ENCODE results near the gene TNS1.
"Not testable (repeated sequence)": the region's sequence is repeated elsewhere in the genome, so short reads cannot be mapped to it uniquely, and the experiment has no call there.

The TNS1 gene

DNA sequence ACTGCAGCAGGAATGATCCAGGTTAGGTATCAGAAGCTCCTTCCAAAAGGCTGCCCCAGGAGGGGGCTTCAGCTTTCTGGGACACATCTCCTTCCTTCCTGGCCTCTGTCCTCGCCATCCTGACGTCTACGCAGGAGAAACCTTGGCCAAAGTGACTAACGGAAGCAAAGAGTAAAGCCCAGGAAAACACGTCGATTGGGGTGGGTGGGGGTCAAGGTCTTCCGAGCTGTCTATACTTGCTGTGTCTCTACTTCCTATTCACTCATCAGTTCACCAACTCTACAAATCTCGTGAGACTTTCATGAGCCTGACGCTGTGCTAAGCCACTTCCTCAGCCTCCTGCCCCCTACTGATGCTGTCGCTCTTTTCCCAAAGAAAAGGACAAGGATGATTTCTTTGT is 212.6 kb downstream of the TNS1 start:
- H3K4me3 ChIP-seq (ENCODE audit: low read length): no peak overlapping the region
- DNase-seq (ENCODE audit: low read depth, low spot score): peak; percentile 11

DNA sequence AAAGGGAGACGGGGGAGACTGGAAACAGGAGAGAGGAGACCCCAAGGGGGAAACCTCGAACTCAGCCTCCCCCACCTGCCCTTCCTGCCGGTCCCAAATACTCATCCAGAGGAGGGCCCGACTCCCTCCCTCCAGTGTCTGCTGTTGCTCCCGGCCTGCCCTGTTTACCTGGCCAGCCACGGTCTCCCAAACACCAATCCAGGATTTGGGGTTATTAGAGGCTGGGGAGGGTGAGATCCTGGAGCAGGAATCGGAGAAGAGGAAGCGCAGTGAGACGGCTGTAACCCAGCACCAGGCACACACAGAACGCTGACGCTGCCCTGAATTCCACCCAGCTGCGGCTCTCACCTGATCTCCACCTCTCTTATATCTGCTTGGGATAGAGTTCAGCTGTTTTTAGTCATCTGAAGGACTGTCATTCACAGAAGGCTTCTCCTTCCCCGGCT is 213.0 kb downstream of the TNS1 start:
- no peak for DNase-seq (ENCODE audit: low read depth, low spot score)
- no peak overlapping the region for H3K4me3 ChIP-seq (ENCODE audit: low read length)

DNA sequence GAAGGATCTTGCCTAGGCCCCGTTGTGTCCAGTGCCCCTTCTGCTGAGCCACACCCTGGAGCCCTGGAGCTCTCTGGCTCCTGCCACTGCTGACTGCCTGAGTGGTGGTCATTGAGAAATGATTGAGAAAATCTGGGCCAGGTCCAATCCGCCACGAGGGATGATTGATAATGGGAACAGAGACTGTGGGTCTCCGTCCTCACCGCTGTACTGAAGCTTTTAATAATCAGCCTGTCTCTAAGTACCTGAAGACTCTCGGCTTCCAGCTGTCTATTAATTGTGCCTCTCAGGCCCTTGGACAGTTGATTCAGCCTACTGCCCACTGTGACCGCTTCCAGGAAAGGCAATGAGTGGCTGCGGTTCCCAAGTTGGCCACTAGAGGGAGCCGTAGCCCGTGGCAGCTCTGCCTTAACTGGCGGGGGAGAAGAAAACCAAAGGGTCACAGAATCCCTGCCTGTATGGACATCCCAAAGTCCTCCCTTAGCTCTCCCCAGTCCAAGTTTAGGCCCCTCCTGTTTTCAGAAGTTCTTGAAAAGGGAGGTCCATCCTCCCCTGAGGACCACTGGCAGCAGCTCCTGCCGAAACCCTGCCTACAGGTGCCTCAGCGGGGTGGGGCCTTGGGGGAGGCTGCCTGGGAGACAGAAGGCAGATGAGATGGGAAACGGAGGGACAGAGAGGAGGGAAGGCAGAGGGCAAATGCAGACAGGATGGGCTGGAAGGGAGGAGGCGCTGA is 213.6 kb downstream of the TNS1 start:
- H3K4me3 ChIP-seq (ENCODE audit: low read length): no peak overlapping the region
- peak; percentile 7 for DNase-seq (ENCODE audit: low read depth, low spot score)

DNA sequence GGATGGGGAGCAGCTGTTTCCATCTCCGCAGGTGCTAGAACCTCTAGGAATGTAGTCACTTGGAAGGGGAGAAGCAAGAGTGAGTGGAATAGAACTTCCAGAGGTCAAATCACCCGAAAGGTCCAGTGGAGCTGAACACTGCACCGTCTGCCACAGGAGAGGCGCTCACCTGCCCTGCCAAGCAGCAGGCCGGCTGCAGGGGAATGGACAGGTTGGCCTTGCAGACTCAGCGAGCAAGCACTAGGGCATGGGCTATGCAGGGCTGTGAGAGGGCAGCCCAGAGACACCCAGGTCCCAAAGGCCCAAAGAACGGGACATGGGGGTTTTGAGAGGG is 214.2 kb downstream of the TNS1 start:
- no peak for DNase-seq (ENCODE audit: low read depth, low spot score)
- H3K4me3 ChIP-seq (ENCODE audit: low read length): no peak overlapping the region

- H3K4me3 ChIP-seq (ENCODE audit: low read length): no peak overlapping the region
- no peak for DNase-seq (ENCODE audit: low read depth, low spot score)
These were observed 215.5 kb downstream of the TNS1 start for GRCh38 chr2:217787160-217787877.

DNA sequence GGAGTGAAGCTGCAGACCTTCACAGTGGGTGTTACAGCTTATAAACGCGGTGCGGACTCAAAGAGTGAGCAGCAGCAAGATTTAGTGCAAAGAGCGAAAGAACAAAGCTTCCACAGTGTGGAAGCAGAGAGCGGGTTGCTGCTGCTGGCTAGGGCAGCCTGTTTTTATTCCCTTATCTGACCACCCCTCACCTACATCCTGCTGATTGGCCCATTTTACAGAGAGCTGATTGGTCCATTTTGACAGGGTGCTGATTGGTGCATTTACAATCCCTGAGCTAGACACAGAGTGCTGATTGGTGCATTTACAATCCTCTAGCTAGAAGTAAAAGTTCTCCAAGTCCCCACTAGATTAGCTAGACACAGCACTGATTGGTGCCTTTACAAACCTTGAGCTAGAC is 216.2 kb downstream of the TNS1 start:
- not testable (repeated sequence) for H3K4me3 ChIP-seq (ENCODE audit: low read length); DNase-seq (ENCODE audit: low read depth, low spot score)

GRCh38 chr2:217785544-217786045 is 217.2 kb downstream of the TNS1 start:
- H3K4me3 ChIP-seq (ENCODE audit: low read length): no peak overlapping the region
- peak; percentile 51 for DNase-seq (ENCODE audit: low read depth, low spot score)

DNA sequence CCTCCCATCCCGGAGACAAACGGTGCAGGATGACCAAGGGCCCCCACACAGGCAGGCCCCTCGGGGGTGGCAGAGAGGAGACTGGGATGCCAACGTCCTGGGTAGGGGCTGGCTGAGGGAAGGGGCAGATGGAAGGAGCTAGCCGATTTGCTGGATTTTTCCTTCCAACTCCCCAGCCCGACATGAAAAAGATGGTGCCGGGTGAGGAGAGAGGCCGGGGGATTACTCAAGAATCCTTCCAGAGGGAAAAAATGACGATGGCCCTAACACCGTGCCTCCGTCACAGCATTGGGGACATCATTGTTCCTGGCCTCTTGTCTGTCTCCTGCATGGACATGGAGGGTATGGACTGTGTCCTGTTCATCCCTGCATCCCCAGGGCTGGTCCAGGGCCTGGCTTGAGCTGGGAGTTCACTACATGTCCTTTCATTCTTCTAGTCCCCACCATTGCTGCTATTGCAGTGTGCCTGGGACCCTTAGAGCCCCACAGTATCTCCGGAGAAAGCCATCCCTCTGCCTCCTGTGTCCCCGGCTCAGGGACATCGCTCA is 217.7 kb downstream of the TNS1 start:
- no peak for DNase-seq (ENCODE audit: low read depth, low spot score)
- no peak overlapping the region for H3K4me3 ChIP-seq (ENCODE audit: low read length)

GRCh38 chr2:217783243-217783642 is 219.6 kb downstream of the TNS1 start:
- no peak for DNase-seq (ENCODE audit: low read depth, low spot score)
- no peak overlapping the region for H3K4me3 ChIP-seq (ENCODE audit: low read length)

GRCh38 chr2:217777906-217778305 is 224.9 kb downstream of the TNS1 start:
- no peak overlapping the region for H3K4me3 ChIP-seq (ENCODE audit: low read length)
- DNase-seq (ENCODE audit: low read depth, low spot score): no peak

DNA sequence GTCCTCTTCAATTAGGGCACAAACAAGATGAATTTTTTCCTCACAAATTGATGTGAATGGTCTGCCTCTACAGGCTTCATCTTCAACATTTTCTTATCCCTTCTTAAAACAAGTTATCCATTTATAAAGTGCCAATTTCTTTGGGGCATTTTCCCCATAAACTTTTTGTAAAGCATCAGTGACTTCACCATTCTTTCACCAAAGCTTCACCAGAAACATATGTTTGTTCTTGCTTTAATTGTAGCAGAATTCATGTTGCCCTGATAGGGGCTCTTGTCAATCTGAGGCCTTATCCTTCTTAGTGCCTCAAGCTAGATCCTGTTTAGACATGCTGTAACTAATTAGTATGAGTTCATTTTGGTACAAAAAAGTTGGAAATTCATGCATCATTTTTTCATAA is 226.2 kb downstream of the TNS1 start:
- DNase-seq (ENCODE audit: low read depth, low spot score): no peak

GRCh38 chr2:217775920-217776503 is 226.8 kb downstream of the TNS1 start:
- no peak overlapping the region for H3K4me3 ChIP-seq (ENCODE audit: low read length)
- DNase-seq (ENCODE audit: low read depth, low spot score): no peak

More for the DNA sequence above, 226.2 kb downstream of the TNS1 start:
- H3K4me3 ChIP-seq (ENCODE audit: low read length): no peak overlapping the region

- no peak overlapping the region for H3K4me3 ChIP-seq (ENCODE audit: low read length)
- DNase-seq (ENCODE audit: low read depth, low spot score): no peak
These were observed 228.6 kb downstream of the TNS1 start for GRCh38 chr2:217774232-217774631.

DNA sequence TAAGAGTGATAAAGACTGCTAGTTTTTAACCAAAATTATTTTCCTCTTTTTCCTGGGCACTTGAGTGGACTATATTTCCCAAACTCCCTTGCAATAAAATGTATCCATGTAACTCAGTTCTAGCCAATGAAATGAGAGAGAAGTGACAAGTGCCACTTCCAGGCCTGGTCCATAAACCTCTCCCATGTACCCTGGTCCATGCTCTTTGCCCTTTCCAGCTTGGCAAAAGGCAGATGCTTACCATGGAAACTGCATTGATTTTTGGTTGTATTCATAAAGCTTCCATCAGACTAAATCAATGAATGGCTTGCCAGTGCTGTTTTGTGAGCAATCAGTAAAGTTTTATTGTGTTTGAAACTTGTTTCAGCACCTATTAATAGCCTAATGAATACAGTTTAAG is 229.3 kb downstream of the TNS1 start:
- H3K4me3 ChIP-seq (ENCODE audit: low read length): no peak overlapping the region
- DNase-seq (ENCODE audit: low read depth, low spot score): no peak

GRCh38 chr2:217766356-217766755 is 236.4 kb downstream of the TNS1 start:
- no peak for DNase-seq (ENCODE audit: low read depth, low spot score)
- H3K4me3 ChIP-seq (ENCODE audit: low read length): no peak overlapping the region

GRCh38 chr2:217761645-217762277 is 241.0 kb downstream of the TNS1 start:
- H3K4me3 ChIP-seq (ENCODE audit: low read length): no peak overlapping the region
- DNase-seq (ENCODE audit: low read depth, low spot score): no peak

GRCh38 chr2:217759991-217760390 is 242.8 kb downstream of the TNS1 start:
- H3K4me3 ChIP-seq (ENCODE audit: low read length): no peak overlapping the region
- DNase-seq (ENCODE audit: low read depth, low spot score): no peak

DNA sequence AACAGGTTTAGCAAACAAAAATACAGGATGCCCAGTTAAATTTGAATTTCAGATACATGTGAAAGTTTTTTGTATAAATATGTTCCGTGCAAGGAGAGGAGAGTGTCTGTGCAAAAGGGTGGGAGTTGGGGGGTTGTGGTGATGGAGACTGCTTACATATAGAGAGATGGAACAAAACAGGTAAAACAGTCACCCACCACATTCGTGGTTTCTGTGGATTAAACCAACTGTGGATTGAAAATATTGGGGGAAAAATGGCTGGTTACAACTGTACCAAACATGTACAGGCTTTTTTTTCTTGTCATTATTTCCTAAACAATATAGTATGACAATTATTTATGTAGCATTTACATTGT is 245.7 kb downstream of the TNS1 start:
- no peak overlapping the region for H3K4me3 ChIP-seq (ENCODE audit: low read length)
- DNase-seq (ENCODE audit: low read depth, low spot score): peak; percentile 38

- peak; percentile 62 for DNase-seq (ENCODE audit: low read depth, low spot score)
- peak overlapping the region; percentile 34 for H3K4me3 ChIP-seq (ENCODE audit: low read length)
These were observed 246.3 kb downstream of the TNS1 start for GRCh38 chr2:217756375-217757107.
